ENCODE results near the gene CNGA4. TPM values are rescaled to one million over a fixed set of nuclear protein-coding genes. Genes with fewer than 3 reads are reported as not detected.

CNGA4 gene
- total RNA-seq, 6 experiments from 2014 or later, result not detected

DNA sequence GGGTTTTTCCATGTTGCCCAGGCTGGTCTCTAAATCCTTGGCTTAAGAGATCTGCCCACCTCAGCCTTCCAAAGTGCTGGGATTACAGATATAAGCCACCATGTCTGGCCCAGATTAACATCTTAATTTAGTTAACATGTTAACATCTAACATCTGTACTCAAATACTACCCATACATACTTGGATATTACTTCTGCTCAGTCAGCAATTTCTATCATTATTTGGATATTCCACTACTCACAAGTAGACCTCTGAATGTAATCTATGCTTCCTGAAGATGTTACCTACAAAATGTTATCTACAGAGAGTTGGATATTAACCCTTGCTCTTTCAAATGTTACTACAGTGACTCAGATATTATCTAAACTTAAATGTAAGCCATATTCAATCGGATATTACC is 24.8 kb downstream of the CNGA4 start:
- TF ChIP-seq, protein P1, sequence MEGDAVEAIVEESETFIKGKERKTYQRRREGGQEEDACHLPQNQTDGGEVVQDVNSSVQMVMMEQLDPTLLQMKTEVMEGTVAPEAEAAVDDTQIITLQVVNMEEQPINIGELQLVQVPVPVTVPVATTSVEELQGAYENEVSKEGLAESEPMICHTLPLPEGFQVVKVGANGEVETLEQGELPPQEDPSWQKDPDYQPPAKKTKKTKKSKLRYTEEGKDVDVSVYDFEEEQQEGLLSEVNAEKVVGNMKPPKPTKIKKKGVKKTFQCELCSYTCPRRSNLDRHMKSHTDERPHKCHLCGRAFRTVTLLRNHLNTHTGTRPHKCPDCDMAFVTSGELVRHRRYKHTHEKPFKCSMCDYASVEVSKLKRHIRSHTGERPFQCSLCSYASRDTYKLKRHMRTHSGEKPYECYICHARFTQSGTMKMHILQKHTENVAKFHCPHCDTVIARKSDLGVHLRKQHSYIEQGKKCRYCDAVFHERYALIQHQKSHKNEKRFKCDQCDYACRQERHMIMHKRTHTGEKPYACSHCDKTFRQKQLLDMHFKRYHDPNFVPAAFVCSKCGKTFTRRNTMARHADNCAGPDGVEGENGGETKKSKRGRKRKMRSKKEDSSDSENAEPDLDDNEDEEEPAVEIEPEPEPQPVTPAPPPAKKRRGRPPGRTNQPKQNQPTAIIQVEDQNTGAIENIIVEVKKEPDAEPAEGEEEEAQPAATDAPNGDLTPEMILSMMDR (IDR thresholded peaks at IDR 0.05), result no peak
- no peak overlapping the region for H3K4me3 Mint-ChIP-seq
- H3K27ac Mint-ChIP-seq, result no peak overlapping the region
- peaks cover 13% of the 10 kb centered on the region for H3K27me3 Mint-ChIP-seq (ENCODE audit: insufficient read depth)
- peaks cover 2% of the 10 kb centered on the region; the same call in 1 of the 2 replicates for H3K4me1 Mint-ChIP-seq (ENCODE audit: low read depth)
- no peaks in the 10 kb centered on the region for H3K36me3 Mint-ChIP-seq (ENCODE audit: low read depth)
- no peak for DNase-seq
- H3K9me3 Mint-ChIP-seq, result no peaks in the 10 kb centered on the region

DNA sequence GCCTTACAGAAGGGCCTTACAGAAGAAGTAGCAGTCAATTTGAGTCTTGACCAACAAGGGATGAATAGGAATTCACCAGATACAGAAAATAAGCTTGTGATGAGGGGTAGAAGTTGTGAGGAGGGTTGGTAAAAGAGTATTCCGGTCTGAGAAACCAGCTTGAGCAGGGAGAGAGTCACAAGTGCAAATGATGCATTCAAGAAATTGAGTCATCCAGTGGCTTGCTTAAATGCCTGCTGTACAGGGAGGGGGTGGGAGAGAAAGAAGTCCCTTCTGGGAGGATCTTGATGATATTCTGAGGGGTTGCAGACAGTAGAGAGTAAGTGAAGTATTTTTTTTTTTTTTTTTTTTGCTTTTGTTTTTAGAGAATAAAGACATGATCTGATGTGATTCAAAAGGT is 29.9 kb downstream of the CNGA4 start:
- Mint-ChIP-seq H3K9me3 (no peaks in the 10 kb centered on the region), H3K4me3 (no peak overlapping the region), H3K36me3 (ENCODE audit: low read depth) (no peaks in the 10 kb centered on the region), H3K4me1 (ENCODE audit: low read depth) (peaks cover 5% of the 10 kb centered on the region; the same call in 1 of the 2 replicates), H3K27me3 (ENCODE audit: insufficient read depth) (peaks cover 14% of the 10 kb centered on the region), H3K27ac (no peak overlapping the region)
- DNase-seq, result no peak
- TF ChIP-seq, protein P1 (IDR thresholded peaks at IDR 0.05), result no peak

DNA sequence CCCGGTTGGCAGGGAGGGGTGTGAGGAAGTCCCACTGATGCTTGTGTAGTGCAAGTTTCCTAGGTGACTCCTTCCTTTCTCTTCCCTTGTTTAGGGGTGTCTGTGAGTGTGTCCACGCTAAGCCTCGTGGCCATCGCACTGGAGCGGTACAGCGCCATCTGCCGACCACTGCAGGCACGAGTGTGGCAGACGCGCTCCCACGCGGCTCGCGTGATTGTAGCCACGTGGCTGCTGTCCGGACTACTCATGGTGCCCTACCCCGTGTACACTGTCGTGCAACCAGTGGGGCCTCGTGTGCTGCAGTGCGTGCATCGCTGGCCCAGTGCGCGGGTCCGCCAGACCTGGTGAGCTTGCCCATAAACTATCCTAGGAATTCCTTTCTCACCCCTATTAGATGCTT is 31.1 kb downstream of the CNGA4 start:
- Mint-ChIP-seq H3K9me3 (no peaks in the 10 kb centered on the region), H3K27ac (no peak overlapping the region), H3K36me3 (ENCODE audit: low read depth) (no peaks in the 10 kb centered on the region), H3K27me3 (ENCODE audit: insufficient read depth) (peaks cover 12% of the 10 kb centered on the region), H3K4me1 (ENCODE audit: low read depth) (peaks cover 5% of the 10 kb centered on the region; the same call in 1 of the 2 replicates), H3K4me3 (no peak overlapping the region)
- TF ChIP-seq, protein P1 (IDR thresholded peaks at IDR 0.05), result no peak
- DNase-seq, result no peak

DNA sequence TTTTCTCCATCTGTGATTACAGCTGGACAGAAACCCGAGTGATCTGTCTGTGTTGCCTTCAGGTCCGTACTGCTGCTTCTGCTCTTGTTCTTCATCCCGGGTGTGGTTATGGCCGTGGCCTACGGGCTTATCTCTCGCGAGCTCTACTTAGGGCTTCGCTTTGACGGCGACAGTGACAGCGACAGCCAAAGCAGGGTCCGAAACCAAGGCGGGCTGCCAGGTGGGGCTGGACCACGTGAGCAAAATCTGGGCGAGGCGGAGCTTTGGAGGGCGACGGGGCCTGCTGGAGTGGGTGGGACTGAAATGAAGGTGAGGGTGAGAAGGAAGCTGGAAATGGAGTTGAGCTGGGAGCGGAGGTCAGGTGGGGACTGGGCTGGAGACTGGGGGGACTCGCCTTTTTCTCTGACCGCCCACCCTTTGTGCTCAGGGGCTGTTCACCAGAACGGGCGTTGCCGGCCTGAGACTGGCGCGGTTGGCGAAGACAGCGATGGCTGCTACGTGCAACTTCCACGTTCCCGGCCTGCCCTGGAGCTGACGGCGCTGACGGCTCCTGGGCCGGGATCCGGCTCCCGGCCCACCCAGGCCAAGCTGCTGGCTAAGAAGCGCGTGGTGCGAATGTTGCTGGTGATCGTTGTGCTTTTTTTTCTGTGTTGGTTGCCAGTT is 31.8 kb downstream of the CNGA4 start:
- no peak overlapping the region for H3K27ac Mint-ChIP-seq
- H3K4me1 Mint-ChIP-seq (ENCODE audit: low read depth), result peaks cover 5% of the 10 kb centered on the region; the same call in 1 of the 2 replicates
- DNase-seq, result no peak
- no peaks in the 10 kb centered on the region for H3K9me3 Mint-ChIP-seq
- H3K27me3 Mint-ChIP-seq (ENCODE audit: insufficient read depth), result peaks cover 14% of the 10 kb centered on the region
- H3K36me3 Mint-ChIP-seq (ENCODE audit: low read depth), result no peaks in the 10 kb centered on the region
- no peak overlapping the region for H3K4me3 Mint-ChIP-seq
- TF ChIP-seq, protein P1 (IDR thresholded peaks at IDR 0.05), result no peak

DNA sequence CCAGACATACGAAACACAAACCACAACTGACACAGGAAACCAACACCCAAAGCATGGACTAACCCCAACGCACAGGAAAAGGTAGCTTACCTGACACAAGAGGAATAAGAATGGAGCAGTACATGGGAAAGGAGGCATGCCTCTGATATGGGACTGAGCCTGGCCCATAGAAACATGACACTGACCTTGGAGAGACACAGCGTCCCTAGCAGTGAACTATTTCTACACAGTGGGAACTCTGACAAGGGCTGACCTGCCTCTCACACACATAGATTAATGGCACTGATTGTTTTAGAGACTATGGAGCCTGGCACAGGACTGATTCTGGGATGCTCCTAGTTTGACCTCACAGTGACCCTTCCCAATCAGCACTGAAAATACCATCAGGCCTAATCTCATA is 32.7 kb downstream of the CNGA4 start:
- no peak overlapping the region for H3K4me3 Mint-ChIP-seq
- peaks cover 4% of the 10 kb centered on the region for H3K9me3 Mint-ChIP-seq
- peaks cover 12% of the 10 kb centered on the region for H3K27me3 Mint-ChIP-seq (ENCODE audit: insufficient read depth)
- H3K36me3 Mint-ChIP-seq (ENCODE audit: low read depth), result no peaks in the 10 kb centered on the region
- TF ChIP-seq, protein P1 (IDR thresholded peaks at IDR 0.05), result no peak
- no peak overlapping the region for H3K27ac Mint-ChIP-seq
- peaks cover 5% of the 10 kb centered on the region; the same call in 1 of the 2 replicates for H3K4me1 Mint-ChIP-seq (ENCODE audit: low read depth)
- no peak for DNase-seq
